SIG-M5 (cell line): ENCODE measurements around the gene PP2D1.
"Not testable (repeated sequence)": the region's sequence is repeated elsewhere in the genome, so short reads cannot be mapped to it uniquely, and the experiment has no call there.

Experiments
- DNase-seq: peaks from one replicate; lab custom pipeline; 2025; lab: John Stamatoyannopoulos, UW

The PP2D1 gene

DNA sequence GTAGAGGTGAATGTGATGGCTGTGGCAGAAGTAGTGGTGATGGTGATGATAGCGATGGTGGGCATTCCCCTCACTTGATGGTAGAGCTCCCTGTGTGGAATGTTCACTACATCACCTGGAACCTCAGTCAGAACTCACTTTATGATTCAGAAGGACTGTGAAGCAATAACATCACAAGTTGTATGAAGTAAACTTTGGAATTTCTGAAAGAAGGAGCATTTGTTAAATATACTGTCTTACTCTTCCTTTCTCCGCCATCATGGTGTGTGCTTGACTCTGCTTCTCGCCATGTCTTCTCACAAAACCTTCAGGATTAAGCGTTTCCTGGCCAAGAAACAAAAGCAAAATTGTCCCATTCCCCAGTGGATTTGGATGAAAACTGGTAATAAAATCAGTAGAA lies at the start of gene PP2D1:
Gene PP2D1 (minus strand): TSS at position 101 of the 400 bp plus-strand sequence. CDS start 192 bp downstream, outside the sequence.
- DNase-seq, result no peak

- peak; percentile 56 for DNase-seq
Measured at GRCh38 chr3:20060974-20061685, 49.1 kb upstream of the PP2D1 start.

DNA sequence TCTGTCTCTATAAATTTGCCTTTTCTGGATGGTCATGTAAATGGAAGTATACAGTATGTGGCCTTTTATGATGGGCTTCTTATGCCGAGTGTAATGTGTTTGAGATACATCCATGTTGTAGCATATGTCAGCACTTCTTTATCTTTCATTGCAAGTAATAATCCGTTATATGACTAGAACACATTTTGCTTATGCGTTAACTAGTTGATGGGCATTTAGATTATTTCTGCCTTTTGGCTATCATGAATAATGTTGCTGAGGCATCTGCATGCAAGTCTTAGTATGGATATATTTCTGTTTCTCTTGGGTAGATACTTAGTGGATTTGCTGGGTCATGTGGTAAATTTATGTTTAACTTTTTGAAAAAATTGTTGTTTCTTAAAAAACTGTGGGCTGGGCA lies 47.9 kb upstream of the PP2D1 start:
- no peak for DNase-seq

- DNase-seq, result no peak
Measured at GRCh38 chr3:20057612-20058180, 45.6 kb upstream of the PP2D1 start.

DNA sequence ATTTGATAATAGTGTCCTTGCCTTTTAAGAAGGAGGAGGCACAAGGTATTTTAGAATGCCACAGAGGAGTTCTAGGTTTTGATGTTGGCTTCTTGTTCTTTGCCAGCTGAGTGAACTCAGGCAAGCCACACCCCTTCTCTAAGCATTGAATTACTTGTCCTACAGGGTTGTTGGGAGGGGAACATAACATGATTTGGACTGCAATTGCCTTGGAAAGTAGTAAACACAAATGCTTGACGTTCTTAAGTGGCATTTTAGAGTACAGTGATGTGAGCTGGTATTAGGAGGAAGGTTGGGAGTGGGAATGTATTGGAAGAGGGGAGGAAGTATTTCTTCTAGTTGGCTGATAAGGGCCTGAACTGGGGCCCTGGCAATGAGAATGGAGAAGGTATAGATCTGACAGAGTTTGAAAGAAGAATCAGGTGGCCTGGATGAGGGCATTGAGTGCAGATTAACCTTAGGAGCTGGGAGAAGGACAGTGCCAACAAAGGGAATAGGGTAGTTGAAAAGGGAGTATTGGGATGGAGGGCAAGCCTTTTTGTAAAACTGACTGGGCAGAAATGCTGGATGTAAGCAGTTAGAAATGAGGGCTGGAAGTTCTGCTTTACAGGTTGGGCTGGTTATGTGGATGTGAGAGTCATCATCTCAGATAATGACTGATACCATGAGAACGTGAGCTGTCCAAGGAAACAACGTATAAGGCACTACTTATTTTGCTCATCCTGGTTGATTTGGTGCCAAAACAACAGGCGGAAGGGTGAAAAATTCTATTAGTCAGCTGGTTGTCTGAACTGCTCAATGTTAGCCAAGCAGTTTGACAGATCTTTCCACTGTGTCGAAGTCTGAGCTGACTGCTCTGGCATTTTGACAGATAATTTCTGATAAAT lies 44.9 kb upstream of the PP2D1 start:
- DNase-seq, result no peak

DNA sequence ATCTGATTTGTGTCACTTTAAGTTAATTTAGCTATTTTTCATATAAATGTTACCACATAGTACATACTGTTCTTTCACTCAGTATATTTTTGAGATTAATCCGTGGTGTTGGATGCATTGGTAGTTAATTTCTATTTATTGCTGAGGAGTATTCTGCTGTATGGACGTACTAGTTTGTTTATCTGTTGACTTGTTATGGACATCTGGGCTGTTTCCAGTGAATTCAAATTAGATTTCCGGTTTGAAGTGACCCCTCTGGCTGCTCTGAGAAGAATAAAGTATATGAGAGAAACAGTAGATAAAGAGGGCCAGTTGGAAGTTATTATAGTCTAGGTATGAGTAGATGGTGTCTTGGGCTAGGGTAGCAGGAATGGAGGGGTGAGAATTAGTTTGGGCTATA lies 43.8 kb upstream of the PP2D1 start:
- no peak for DNase-seq

GRCh38 chr3:20055020-20055775 lies 43.1 kb upstream of the PP2D1 start:
- no peak for DNase-seq

- DNase-seq, result peak; percentile 40
Measured at GRCh38 chr3:20054549-20054987, 42.5 kb upstream of the PP2D1 start.

GRCh38 chr3:20052851-20053250 lies 40.8 kb upstream of the PP2D1 start:
- DNase-seq, result no peak

DNA sequence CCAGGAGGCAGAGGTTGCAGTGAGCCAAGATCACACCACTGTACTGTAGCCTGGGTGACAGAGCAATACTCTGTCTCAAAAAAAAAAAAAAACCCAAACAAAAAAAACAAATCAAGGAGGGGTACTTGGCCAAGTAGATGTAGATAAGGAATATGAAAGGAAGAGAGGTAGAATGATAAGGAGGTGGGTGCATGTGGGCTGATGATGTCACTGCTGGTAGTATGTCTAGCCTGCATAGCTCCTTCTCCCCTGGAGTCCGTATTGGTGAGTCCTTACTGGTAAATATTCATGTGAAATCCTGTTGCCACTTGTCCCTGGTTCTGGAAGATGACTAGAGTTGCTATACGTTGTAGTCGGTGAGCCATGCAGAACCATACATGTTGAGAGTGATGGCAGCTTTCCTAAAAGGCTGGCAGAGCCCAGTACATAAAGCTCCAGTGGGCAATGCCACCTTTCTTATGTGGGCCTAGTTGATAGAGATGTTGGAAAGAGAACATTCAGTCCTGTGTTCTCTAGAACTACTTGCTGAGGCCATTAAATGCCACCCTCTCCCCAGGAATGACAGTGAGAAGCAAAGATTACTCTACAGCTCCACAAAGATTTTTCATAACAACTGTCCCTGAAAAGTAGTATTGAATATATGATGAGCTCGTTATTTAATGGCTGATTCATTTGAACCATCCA lies 39.2 kb upstream of the PP2D1 start:
- no peak for DNase-seq

- no peak for DNase-seq
Measured at GRCh38 chr3:20047976-20048883, 36.2 kb upstream of the PP2D1 start.

DNA sequence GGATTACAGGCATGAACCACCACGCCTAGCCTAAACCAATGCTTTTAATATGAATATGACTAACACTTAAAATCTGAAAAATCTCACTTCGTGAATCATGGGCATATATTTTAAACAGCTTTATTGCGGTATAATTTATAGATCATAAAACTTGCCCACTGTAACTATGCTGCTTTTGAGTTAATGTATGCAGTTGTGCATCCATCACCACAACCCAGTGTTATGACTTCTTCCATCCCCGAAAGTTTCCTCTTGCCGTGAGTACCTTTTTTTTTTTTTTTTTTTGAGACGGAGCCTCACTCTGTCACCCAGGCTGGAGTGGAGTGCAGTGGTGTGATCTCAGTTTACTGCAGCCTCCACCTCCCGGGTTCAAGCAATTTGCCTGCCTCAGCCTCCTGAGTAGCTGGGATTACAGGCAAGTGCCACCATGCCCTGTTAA lies 35.3 kb upstream of the PP2D1 start:
- no peak for DNase-seq

DNA sequence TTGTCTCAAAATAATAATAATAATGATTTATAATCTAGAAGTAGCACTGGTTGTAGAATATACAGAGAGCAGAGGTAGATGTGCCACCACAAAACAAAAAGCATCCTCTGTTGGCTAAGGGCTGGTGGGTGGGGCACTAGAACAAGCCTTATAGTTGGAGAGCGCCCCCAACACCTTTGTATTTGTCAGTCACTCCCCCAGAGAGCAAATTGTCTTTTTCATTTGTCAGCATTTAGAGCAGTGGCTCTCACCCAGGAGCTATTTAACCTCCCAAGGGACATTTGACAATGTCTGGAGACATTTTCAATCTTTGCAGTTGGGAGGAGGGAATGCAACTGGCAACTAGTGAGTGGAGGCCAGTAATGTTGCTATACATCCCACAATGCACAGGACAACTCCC lies 34.5 kb upstream of the PP2D1 start:
- DNase-seq, result no peak

GRCh38 chr3:20045141-20045540 lies 33.1 kb upstream of the PP2D1 start:
- not testable (repeated sequence) for DNase-seq

DNA sequence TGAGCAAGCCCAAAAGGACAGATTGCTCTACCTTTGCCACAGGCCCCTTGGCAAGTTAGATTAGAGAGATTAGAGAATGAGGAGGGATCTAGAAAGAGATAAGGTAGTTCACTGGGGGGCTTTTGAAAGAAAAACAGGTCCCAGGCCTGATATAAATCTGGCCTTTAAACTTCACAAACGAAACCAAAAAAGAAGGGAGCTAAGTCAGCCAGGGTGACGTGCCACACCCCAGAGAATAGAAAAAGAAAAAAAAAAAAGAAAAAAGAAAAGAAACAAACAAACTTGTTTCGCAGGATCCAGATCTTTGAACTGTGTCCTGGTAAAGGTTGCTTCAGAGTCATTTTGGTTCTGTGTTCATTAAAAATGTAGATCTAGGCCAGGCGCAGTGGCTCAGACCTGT lies 31.8 kb upstream of the PP2D1 start:
- no peak for DNase-seq

- no peak for DNase-seq
Measured at GRCh38 chr3:20043396-20043795, 31.3 kb upstream of the PP2D1 start.

DNA sequence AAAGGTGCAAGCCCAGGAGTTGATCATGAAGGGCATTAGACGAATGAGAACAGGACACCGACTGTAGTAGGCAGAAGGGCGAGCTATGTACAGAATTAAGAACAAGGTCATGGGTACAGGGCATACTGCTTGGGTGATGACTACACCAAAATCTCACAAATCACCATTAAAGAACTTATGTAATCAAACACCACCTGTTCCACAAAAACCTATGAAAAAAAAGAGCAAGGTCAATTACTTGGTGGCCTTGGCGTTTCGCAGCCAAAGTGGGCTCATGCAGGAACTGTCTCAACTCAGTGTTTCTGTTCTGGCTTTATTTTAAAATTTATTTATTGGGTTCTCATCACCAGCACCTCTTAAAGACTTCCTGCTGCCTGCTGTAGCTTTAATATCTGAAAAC lies 30.3 kb upstream of the PP2D1 start:
- DNase-seq, result no peak

GRCh38 chr3:20041197-20041780 lies 29.2 kb upstream of the PP2D1 start:
- no peak for DNase-seq

DNA sequence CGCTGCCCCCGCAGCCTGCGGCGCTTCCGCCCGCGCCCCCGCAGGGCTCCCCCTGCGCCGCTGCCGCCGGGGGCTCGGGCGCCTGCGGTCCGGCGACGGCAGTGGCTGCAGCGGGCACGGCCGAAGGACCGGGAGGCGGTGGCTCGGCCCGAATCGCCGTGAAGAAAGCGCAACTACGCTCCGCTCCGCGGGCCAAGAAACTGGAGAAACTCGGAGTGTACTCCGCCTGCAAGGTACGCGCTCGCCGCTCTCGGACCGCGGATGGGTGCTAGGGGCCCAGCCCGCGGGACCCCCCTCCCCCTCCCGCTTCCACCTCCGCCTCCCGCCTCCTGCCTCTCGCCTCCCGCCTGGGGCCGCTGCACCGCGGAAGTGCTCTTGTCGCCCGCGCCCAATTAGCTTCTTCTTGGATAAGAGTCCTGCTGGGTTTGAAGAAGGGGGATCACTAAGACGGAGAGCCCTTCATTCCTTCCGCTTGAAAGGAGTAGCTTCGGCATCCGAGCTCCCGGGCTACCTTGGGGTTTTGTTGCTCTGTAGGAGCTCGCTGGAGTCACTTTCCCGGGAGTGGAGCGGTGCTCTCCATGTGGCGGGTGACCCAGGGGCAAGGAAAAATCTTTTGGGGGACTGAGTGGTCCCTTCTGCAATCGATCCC lies 28.6 kb upstream of the PP2D1 start:
- DNase-seq, result peak; percentile 54
